Gastrocnemius medialis (tissue), 4 donors: ENCODE data around the gene FSIP1.

ENCODE experiments used
- CTCF ChIP-seq, 5 experiments: fragments of 450-650 bp in 3 of 5; fragments of 200-600 bp in 2 of 5; sonication (generic) in 2 of 5; IDR thresholded peaks in 4 of 5; conservative IDR thresholded peaks in 1 of 5; 1 replicate in 4 of 5; 2 replicates in 1 of 5; pipeline ENCODE4 v1.5.1; 2016 to 2019; ENCODE audit warnings: antibody characterized with exemption in 5 of 5, mild to moderate bottlenecking in 3 of 5, moderate library complexity in 3 of 5
- POLR2A ChIP-seq, 2 donors: fragments of 450-650 bp; IDR thresholded peaks; one replicate each; pipeline ENCODE4 v1.6.1; 2017; ENCODE audit warnings: antibody characterized with exemption in 2 of 2, mild to moderate bottlenecking in 2 of 2, moderate library complexity in 2 of 2

GRCh38 chr15:39605146-39605545 is 177.5 kb downstream of the FSIP1 start:
- TF ChIP-seq CTCF (IDR thresholded peaks at IDR 0.05 in 4 of 5, conservative IDR thresholded peaks at IDR 0.05 in 1 of 5) (no peak), POLR2A (IDR thresholded peaks at IDR 0.05) (no peak)
